Spinal cord (tissue), 10 donors: ENCODE data around the gene SFMBT1. TPM values are rescaled to one million over a fixed set of nuclear protein-coding genes. Genes with fewer than 3 reads are reported as not detected.

Source experiments
- DNase-seq, 6 donors: peaks; one replicate each; pipeline versions ENCODE4 v3.0.0 to v3.0.0-alpha.2; 2013 to 2015; ENCODE audit warnings: low spot score in 6 of 6, low read depth in 4 of 6
- H3K27ac ChIP-seq: one replicate; pipeline ENCODE4 v1.5.1; 2013; ENCODE audit warnings: low read depth, low read length, control low read depth
- H3K27me3 ChIP-seq: one replicate; pipeline ENCODE4 v1.6.1; 2013; ENCODE audit warnings: low read length; ENCODE audit not compliant: control insufficient read depth, insufficient read depth
- H3K36me3 ChIP-seq: one replicate; pipeline ENCODE4 v1.6.1; 2013; ENCODE audit warnings: low read length; ENCODE audit not compliant: control insufficient read depth, insufficient read depth
- H3K4me1 ChIP-seq: one replicate; pipeline ENCODE4 v1.6.1; 2013; ENCODE audit warnings: low read length; ENCODE audit not compliant: control insufficient read depth, insufficient read depth
- H3K4me3 ChIP-seq: one replicate; pipeline ENCODE4 v1.5.1; 2013; ENCODE audit warnings: low read depth, low read length, control low read depth
- H3K9me3 ChIP-seq: one replicate; pipeline ENCODE4 v1.6.1; 2013; ENCODE audit warnings: low read length; ENCODE audit not compliant: control insufficient read depth, insufficient read depth
- WGBS: methylation state at CpG from one replicate; pipeline ENCODE4 v1.1.5; 2013; ENCODE audit warnings: missing lambda C conversion rate; ENCODE audit not compliant: insufficient coverage; 5-methylcytosine and 5-hydroxymethylcytosine counted together
- polyA plus RNA-seq, 2 donors: library from polyadenylated mRNA; unstranded; fragments of 120-200 nt; gene quantifications; one replicate each; pipeline ENCODE4 v1.2.1, GENCODE V29; 2013; ENCODE audit not compliant: insufficient read length in 2 of 2
- total RNA-seq, 2 donors: library from RNA; depleted of rRNA in 1 of 2; stranded (reverse); fragments of 120-200 nt in 1 of 2; fragments of >200 nt in 1 of 2; gene quantifications; one replicate each; pipeline versions ENCODE4 v1.2.3 to v1.2.4, GENCODE V29; 2013 to 2014
- donor health status: healthy.

The SFMBT1 gene
- total and polyA plus RNA-seq, 4 donors: 10.0 to 16.9 (median 12.9) TPM

- Histone ChIP-seq H3K9me3 (no peaks in the 10 kb centered on the region), H3K27me3 (no peaks in the 10 kb centered on the region), H3K27ac (no peak overlapping the region), H3K4me3 (no peak overlapping the region), H3K36me3 (no peaks in the 10 kb centered on the region), H3K4me1 (no peaks in the 10 kb centered on the region)
- DNase-seq: no peak
- 95% methylated on average over 4 of the region's 4 CpGs for WGBS
These were observed 18.5 kb downstream of the SFMBT1 start for GRCh38 chr3:53027254-53027844.

- Histone ChIP-seq H3K9me3 (no peaks in the 10 kb centered on the region), H3K27ac (no peak overlapping the region), H3K27me3 (no peaks in the 10 kb centered on the region), H3K36me3 (no peaks in the 10 kb centered on the region), H3K4me1 (no peaks in the 10 kb centered on the region), H3K4me3 (no peak overlapping the region)
- WGBS: 80% methylated on average over 1 of the region's 10 CpGs
- no peak for DNase-seq
These were observed 19.3 kb downstream of the SFMBT1 start for GRCh38 chr3:53026382-53027162.

GRCh38 chr3:53024315-53024714 is 21.6 kb downstream of the SFMBT1 start:
- Histone ChIP-seq H3K4me1 (no peaks in the 10 kb centered on the region), H3K27me3 (no peaks in the 10 kb centered on the region), H3K4me3 (no peak overlapping the region), H3K9me3 (no peaks in the 10 kb centered on the region), H3K36me3 (no peaks in the 10 kb centered on the region), H3K27ac (no peak overlapping the region)
- 93% methylated on average over 6 of the region's 6 CpGs for WGBS
- no peak for DNase-seq

- H3K4me3 ChIP-seq: no peak overlapping the region
- WGBS: 77% methylated on average over 3 of the region's 4 CpGs
These were observed 22.6 kb downstream of the SFMBT1 start for GRCh38 chr3:53023072-53023823.

GRCh38 chr3:53022647-53023046 is 23.2 kb downstream of the SFMBT1 start:
- Histone ChIP-seq H3K27me3 (no peaks in the 10 kb centered on the region), H3K4me1 (no peaks in the 10 kb centered on the region), H3K4me3 (no peak overlapping the region), H3K36me3 (no peaks in the 10 kb centered on the region), H3K27ac (no peak overlapping the region), H3K9me3 (no peaks in the 10 kb centered on the region)
- WGBS: no CpG with 5 or more reads among the region's 3 CpGs
- no peak for DNase-seq

More at GRCh38 chr3:53023072-53023823, 22.6 kb downstream of the SFMBT1 start:
- Histone ChIP-seq H3K9me3 (no peaks in the 10 kb centered on the region), H3K4me1 (no peaks in the 10 kb centered on the region), H3K27ac (no peak overlapping the region), H3K36me3 (no peaks in the 10 kb centered on the region), H3K27me3 (no peaks in the 10 kb centered on the region)
- DNase-seq: peak in 2 of 6 donors; percentile 57 to 69

GRCh38 chr3:53016236-53016635 is 29.6 kb downstream of the SFMBT1 start:
- H3K4me3 ChIP-seq: no peak overlapping the region
- no peaks in the 10 kb centered on the region for H3K4me1 ChIP-seq
- no peak for DNase-seq
- H3K27me3 ChIP-seq: no peaks in the 10 kb centered on the region
- no peak overlapping the region for H3K27ac ChIP-seq
- no peaks in the 10 kb centered on the region for H3K9me3 ChIP-seq
- no peaks in the 10 kb centered on the region for H3K36me3 ChIP-seq
- WGBS: 89% methylated on average over 2 of the region's 5 CpGs

GRCh38 chr3:53011324-53011723 is 34.5 kb downstream of the SFMBT1 start:
- H3K36me3 ChIP-seq: no peaks in the 10 kb centered on the region
- no peaks in the 10 kb centered on the region for H3K9me3 ChIP-seq
- H3K27ac ChIP-seq: no peak overlapping the region
- H3K27me3 ChIP-seq: no peaks in the 10 kb centered on the region
- 92% methylated on average over 1 of the region's 3 CpGs for WGBS
- no peak overlapping the region for H3K4me3 ChIP-seq
- no peak for DNase-seq
- H3K4me1 ChIP-seq: no peaks in the 10 kb centered on the region

GRCh38 chr3:53009826-53010539 is 35.9 kb downstream of the SFMBT1 start:
- DNase-seq: no peak
- H3K4me1 ChIP-seq: no peaks in the 10 kb centered on the region
- WGBS: 59% methylated on average over 1 of the region's 2 CpGs
- H3K4me3 ChIP-seq: no peak overlapping the region
- H3K36me3 ChIP-seq: no peaks in the 10 kb centered on the region
- H3K9me3 ChIP-seq: no peaks in the 10 kb centered on the region
- H3K27ac ChIP-seq: no peak overlapping the region
- H3K27me3 ChIP-seq: no peaks in the 10 kb centered on the region

- Histone ChIP-seq H3K27ac (no peak overlapping the region), H3K36me3 (no peaks in the 10 kb centered on the region), H3K4me3 (no peak overlapping the region), H3K4me1 (no peaks in the 10 kb centered on the region), H3K9me3 (no peaks in the 10 kb centered on the region), H3K27me3 (no peaks in the 10 kb centered on the region)
- 96% methylated on average over 5 of the region's 6 CpGs for WGBS
- DNase-seq: no peak
These were observed 36.9 kb downstream of the SFMBT1 start for GRCh38 chr3:53008932-53009331.
